K562 (cell line): ENCODE measurements around the gene TULP3. TPM values are rescaled to one million over a fixed set of nuclear protein-coding genes. Genes with fewer than 3 reads are reported as not detected.

Experiments used
- ATAC-seq: fragments of 200-7000 bp; cut with Tn5 transposase; 3 replicates; pipeline ENCODE4 v1.9.1; 2020; ENCODE audit warnings: moderate library complexity
- BruUV-seq: library from RNA; stranded (reverse); fragments of 400-500 nt; replicated peaks from 2 replicates; lab custom pipeline; 2021; lab: Mats Ljungman, UMichigan
- CTCF ChIA-PET: fragments of 300-600 bp; formaldehyde crosslinking; extraction: SDS; loops from one replicate; lab custom pipeline; 2021; ENCODE audit warnings: low intra/inter-chr PET ratio; lab: Yijun Ruan, JAX
- POLR2A ChIA-PET: fragments of 300-600, 350-650 bp; sonication (Branson Sonifier 250); formaldehyde crosslinking; extraction: SDS; loops from one replicate; lab custom pipeline; 2021; ENCODE audit warnings: antibody characterized with exemption, inconsistent platforms; lab: Yijun Ruan, JAX
- DNase-seq, 4 experiments: peaks; one replicate each; pipeline versions ENCODE4 v3.0.0 to v3.0.0-alpha.2; 2011 to 2018; ENCODE audit warnings: low spot score in 3 of 4, mixed read lengths in 3 of 4; ENCODE audit errors: extremely low read depth in 1 of 4
- FAIRE-seq: peaks from 2 replicates; lab custom pipeline; 2011; peaks lifted over from hg19 to GRCh38; lab: Jason Lieb, UNC
- H2AFZ ChIP-seq: 2 replicates; pipeline ENCODE4 v1.6.0; 2011; ENCODE audit warnings: low read depth, low read length, control low read depth, inconsistent platforms
- H3K27ac ChIP-seq: fragments of 200-600 bp; 3 replicates; pipeline ENCODE4 v1.8.0; 2011; ENCODE audit warnings: low read depth, mild to moderate bottlenecking, control low read depth, inconsistent platforms, low read length, moderate library complexity, mixed read lengths; ENCODE audit errors: extremely low read depth
- H3K27me3 ChIP-seq, 2 experiments: fragments of 300-600 bp in 1 of 2; 2 replicates in 1 of 2; 3 replicates in 1 of 2; pipeline versions ENCODE4 v1.6.0 to v1.8.0; 2011; ENCODE audit warnings: inconsistent platforms in 2 of 2, low read length in 2 of 2, mild to moderate bottlenecking in 1 of 2, mixed read lengths in 1 of 2, moderate library complexity in 1 of 2; ENCODE audit not compliant: control insufficient read depth in 2 of 2, insufficient read depth in 2 of 2
- H3K36me3 ChIP-seq: fragments of 300-600 bp; 3 replicates; pipeline ENCODE4 v1.8.0; 2011; ENCODE audit warnings: mild to moderate bottlenecking, low read length, inconsistent platforms; ENCODE audit not compliant: control insufficient read depth, insufficient read depth
- H3K4me1 ChIP-seq, 2 experiments: fragments of 200-600 bp in 1 of 2; replicated peaks in 1 of 2; 2 replicates in 1 of 2; 3 replicates in 1 of 2; pipeline versions ENCODE4 v1.5.1 to v1.8.0; 2011; ENCODE audit warnings: inconsistent platforms in 2 of 2, low read length in 2 of 2, mild to moderate bottlenecking in 1 of 2, mixed read lengths in 1 of 2, moderate library complexity in 1 of 2; ENCODE audit not compliant: control insufficient read depth in 2 of 2, insufficient read depth in 2 of 2
- H3K4me2 ChIP-seq: 2 replicates; pipeline ENCODE4 v1.6.1; 2011; ENCODE audit warnings: low read length, control low read depth, inconsistent platforms, mixed read lengths; ENCODE audit not compliant: insufficient read depth
- H3K4me3 ChIP-seq: fragments of 200-600 bp; sonication (generic), shearing (Covaris generic); 2 replicates; pipeline ENCODE4 v1.5.1; 2016; ENCODE audit warnings: control low read depth, inconsistent platforms
- H3K79me2 ChIP-seq: fragments of 200-600 bp; 3 replicates; pipeline ENCODE4 v1.8.0; 2011; ENCODE audit warnings: low read length, inconsistent platforms; ENCODE audit not compliant: control insufficient read depth, insufficient read depth
- H3K9ac ChIP-seq, 2 experiments: 2 replicates each; pipeline versions ENCODE4 v1.6.0 to v1.6.1; 2011; ENCODE audit warnings: low read depth in 2 of 2, low read length in 2 of 2, control low read depth in 1 of 2, inconsistent platforms in 1 of 2, mild to moderate bottlenecking in 1 of 2, mixed read lengths in 1 of 2; ENCODE audit not compliant: insufficient read depth in 1 of 2
- H3K9me1 ChIP-seq: one replicate; pipeline ENCODE4 v1.6.0; 2011; ENCODE audit warnings: inconsistent platforms, mild to moderate bottlenecking, low read length, moderate library complexity; ENCODE audit not compliant: control insufficient read depth, insufficient read depth
- H3K9me3 ChIP-seq: replicated peaks from 2 replicates; pipeline ENCODE4 v1.5.1; 2011; ENCODE audit warnings: low read depth, low read length, inconsistent platforms; ENCODE audit not compliant: control insufficient read depth, insufficient read depth
- H4K20me1 ChIP-seq: replicated peaks from 2 replicates; pipeline ENCODE4 v1.6.1; 2011; ENCODE audit warnings: low read length, inconsistent platforms, mixed read lengths; ENCODE audit not compliant: control insufficient read depth, insufficient read depth
- JUND ChIP-seq, 2 experiments: IDR thresholded peaks; 2 replicates in 1 of 2; 3 replicates in 1 of 2; pipeline ENCODE4 v1.6.1; 2011; ENCODE audit warnings: borderline replicate concordance in 2 of 2, low read depth in 2 of 2, low read length in 2 of 2, improper control_type of control experiment in 1 of 2, missing biosample characterization in 1 of 2, missing genetic modification characterization in 1 of 2, missing genetic modification reagents in 1 of 2
- L3MBTL2 ChIP-seq: fragments of 450-650 bp; IDR thresholded peaks from 2 replicates; pipeline ENCODE4 v1.6.1; 2016; ENCODE audit warnings: mild to moderate bottlenecking, moderate library complexity
- REST ChIP-seq, 2 experiments: fragments of 450-650 bp; formaldehyde crosslinking in 1 of 2; IDR thresholded peaks; 2 replicates each; pipeline versions ENCODE4 v1.4.0 to v1.6.1; 2014 to 2020; ENCODE audit warnings: mild to moderate bottlenecking in 2 of 2, borderline replicate concordance in 1 of 2, low read depth in 1 of 2
- TEAD1 ChIP-seq, 2 experiments: fragments of 450-650 bp in 1 of 2; sonication (generic) in 1 of 2; formaldehyde crosslinking; IDR thresholded peaks; 2 replicates each; pipeline versions ENCODE4 v1.4.0 to v1.8.0; 2020 to 2022; ENCODE audit warnings: mild to moderate bottlenecking in 2 of 2, missing genetic modification reagents in 1 of 2
- XRCC3 ChIP-seq: fragments of 450-650 bp; IDR thresholded peaks from 2 replicates; pipeline ENCODE4 v1.6.1; 2017; ENCODE audit warnings: mild to moderate bottlenecking, moderate library complexity
- WGBS: fragments of 100-300 bp; shearing (Covaris generic); methylation state at CpG from one replicate; pipeline ENCODE4 v1.1.6; 2016; ENCODE audit warnings: low coverage, mixed read lengths; ENCODE audit not compliant: insufficient coverage; ENCODE audit errors: missing lambda C conversion rate; 5-methylcytosine and 5-hydroxymethylcytosine counted together
- in situ Hi-C: fragments of 300-500 bp; cut with MboI; formaldehyde crosslinking; loops from 4 replicates; pipeline ENCODE4 v1.15.0; 2018; ENCODE audit warnings: inconsistent platforms, mixed read lengths
- intact Hi-C: fragments of 100-400 bp; cut with micrococcal nuclease; formaldehyde crosslinking; loops from 2 replicates; pipeline ENCODE4 v1.14.2; 2022
- polyA plus RNA-seq, 8 experiments: library from polyadenylated mRNA; depleted of rRNA in 4 of 8; stranded (reverse) in 5 of 8; unstranded in 3 of 8; fragments of >200 nt; fragmentation: Nextera tagmentation in 2 of 8; fragmentation: Illumina TruSeq in 1 of 8; extraction: Ambion mirVana in 2 of 8; extraction: Trizol in 1 of 8; gene quantifications; 2 replicates each; pipeline versions ENCODE4 v1.2.1 to v1.2.3, GENCODE V29; 2011 to 2014; ENCODE audit warnings: inconsistent platforms in 1 of 8, missing spikeins in 1 of 8
- total RNA-seq, 7 experiments: library from RNA; depleted of rRNA in 6 of 7; stranded (reverse); fragments of >200 nt in 6 of 7; fragmentation: Illumina TruSeq in 2 of 7; extraction: Trizol in 2 of 7; gene quantifications; 2 replicates each; pipeline versions ENCODE4 v1.2.1 to v1.2.3, GENCODE V29; 2011 to 2021; ENCODE audit warnings: low replicate concordance in 1 of 7
- TF ChIP-seq, protein P1 (sequence below): sonication (generic); formaldehyde crosslinking; IDR thresholded peaks from 2 replicates; pipeline ENCODE4 v1.8.1; 2023; ENCODE audit warnings: mild to moderate bottlenecking, missing genetic modification reagents
- TF ChIP-seq, protein P2 (sequence below), 2 experiments: fragments of 450-650 bp; conservative IDR thresholded peaks; 2 replicates each; pipeline ENCODE4 v1.6.1; 2017; ENCODE audit warnings: mild to moderate bottlenecking in 2 of 2, moderate library complexity in 2 of 2

The TULP3 gene
- total and polyA plus RNA-seq, 9 of the 15 experiments (the other 6 are each of a cell fraction or from before 2014, with no cell fraction given), result 3.6 to 13.3 (median 7.3) TPM

GRCh38 chr12:2944401-2945047 lies 53.8 kb downstream of the TULP3 start:
- H3K4me3 ChIP-seq, result no peak overlapping the region
- ChIA-PET POLR2A (interaction anchor here (1.3 kb wide), 1 partner anchor 12 kb away, joined by 3 read pairs; no protein-coding TSS in a partner anchor), CTCF (interaction anchor here (0.7 to 1.4 kb wide), 2 partner anchors 72 to 91 kb away, joined by 3 to 7 read pairs; no protein-coding TSS in a partner anchor)
- H3K9ac ChIP-seq, result no peak overlapping the region
- H3K27ac ChIP-seq, result no peak overlapping the region; the same call in 2 of the 3 replicates
- no peaks in the 10 kb centered on the region for H3K9me3 ChIP-seq
- peaks cover 5 to 6% of the 10 kb centered on the region in 2 experiments; a peak in 3 of 5 replicates for H3K4me1 ChIP-seq
- 27% methylated on average over 18 of the region's 24 CpGs for WGBS
- H3K27me3 ChIP-seq, result no peaks in the 10 kb centered on the region
- peak overlapping the region; percentile 72 for H3K4me2 ChIP-seq
- FAIRE-seq, result peak; percentile 32
- in situ Hi-C loops (no loop called here), intact Hi-C loops (loop anchor here (1.0 to 2.0 kb wide), 2 partner anchors 60 to 98 kb away; no protein-coding TSS in a partner anchor)
- peak; percentile 90 for ATAC-seq
- DNase-seq, result peak; percentile 60 to 69 (median 64)
- H3K9me1 ChIP-seq, result peaks cover 2% of the 10 kb centered on the region
- no peaks in the 10 kb centered on the region for H3K79me2 ChIP-seq
- H3K36me3 ChIP-seq, result no peaks in the 10 kb centered on the region; the same call in 2 of the 3 replicates
- peak overlapping the region; percentile 95 for H2AFZ ChIP-seq
- BruUV-seq, result no TSS peak
- H4K20me1 ChIP-seq, result no peaks in the 10 kb centered on the region
- TF ChIP-seq TEAD1 (CRISPR knock-in tag; IDR thresholded peaks at IDR 0.05) (peak in 1 of 2 experiments; percentile 68; a peak in 1 of 4 replicates), L3MBTL2 (peak; percentile 33; the same call in 1 of the 2 replicates), JUND (IDR thresholded peaks at IDR 0.05; ENCODE audit: borderline replicate concordance, low read depth, low read length) (0 out of 2 replicates have a peak, but pooled peaks have one; percentile 12), JUND (tag; IDR thresholded peaks at IDR 0.05; ENCODE audit: borderline replicate concordance, low read depth, low read length) (no peak), XRCC3 (no peak), REST (IDR thresholded peaks at IDR 0.05; ENCODE audit: borderline replicate concordance) (peak; percentile 57; the same call in 1 of the 2 replicates), REST (CRISPR knock-in tag; IDR thresholded peaks at IDR 0.05; ENCODE audit: low read depth) (no peak)
- TF ChIP-seq, protein P1, sequence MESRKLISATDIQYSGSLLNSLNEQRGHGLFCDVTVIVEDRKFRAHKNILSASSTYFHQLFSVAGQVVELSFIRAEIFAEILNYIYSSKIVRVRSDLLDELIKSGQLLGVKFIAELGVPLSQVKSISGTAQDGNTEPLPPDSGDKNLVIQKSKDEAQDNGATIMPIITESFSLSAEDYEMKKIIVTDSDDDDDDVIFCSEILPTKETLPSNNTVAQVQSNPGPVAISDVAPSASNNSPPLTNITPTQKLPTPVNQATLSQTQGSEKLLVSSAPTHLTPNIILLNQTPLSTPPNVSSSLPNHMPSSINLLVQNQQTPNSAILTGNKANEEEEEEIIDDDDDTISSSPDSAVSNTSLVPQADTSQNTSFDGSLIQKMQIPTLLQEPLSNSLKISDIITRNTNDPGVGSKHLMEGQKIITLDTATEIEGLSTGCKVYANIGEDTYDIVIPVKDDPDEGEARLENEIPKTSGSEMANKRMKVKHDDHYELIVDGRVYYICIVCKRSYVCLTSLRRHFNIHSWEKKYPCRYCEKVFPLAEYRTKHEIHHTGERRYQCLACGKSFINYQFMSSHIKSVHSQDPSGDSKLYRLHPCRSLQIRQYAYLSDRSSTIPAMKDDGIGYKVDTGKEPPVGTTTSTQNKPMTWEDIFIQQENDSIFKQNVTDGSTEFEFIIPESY, result peak; percentile 76
- TF ChIP-seq, protein P2, sequence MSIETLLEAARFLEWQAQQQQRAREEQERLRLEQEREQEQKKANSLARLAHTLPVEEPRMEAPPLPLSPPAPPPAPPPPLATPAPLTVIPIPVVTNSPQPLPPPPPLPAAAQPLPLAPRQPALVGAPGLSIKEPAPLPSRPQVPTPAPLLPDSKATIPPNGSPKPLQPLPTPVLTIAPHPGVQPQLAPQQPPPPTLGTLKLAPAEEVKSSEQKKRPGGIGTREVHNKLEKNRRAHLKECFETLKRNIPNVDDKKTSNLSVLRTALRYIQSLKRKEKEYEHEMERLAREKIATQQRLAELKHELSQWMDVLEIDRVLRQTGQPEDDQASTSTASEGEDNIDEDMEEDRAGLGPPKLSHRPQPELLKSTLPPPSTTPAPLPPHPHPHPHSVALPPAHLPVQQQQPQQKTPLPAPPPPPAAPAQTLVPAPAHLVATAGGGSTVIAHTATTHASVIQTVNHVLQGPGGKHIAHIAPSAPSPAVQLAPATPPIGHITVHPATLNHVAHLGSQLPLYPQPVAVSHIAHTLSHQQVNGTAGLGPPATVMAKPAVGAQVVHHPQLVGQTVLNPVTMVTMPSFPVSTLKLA (conservative IDR thresholded peaks at IDR 0.05), result 0 out of 4 replicates have a peak, but pooled peaks of 1 of the 2 experiments have one; percentile 12
